Kasumi-1 (cell line): ENCODE data around the gene GNAO1.

Source experiments
- DNase-seq, 2 experiments: peaks; one replicate each; lab custom pipeline; 2025; lab: John Stamatoyannopoulos, UW

Gene GNAO1

GRCh38 chr16:56400458-56400857 is 209.2 kb downstream of the GNAO1 start:
- DNase-seq: no peak

GRCh38 chr16:56401482-56401881 is 210.2 kb downstream of the GNAO1 start:
- DNase-seq: peak in 1 of 2 experiments; percentile 24

GRCh38 chr16:56405977-56406672 is 214.8 kb downstream of the GNAO1 start:
- DNase-seq: no peak
